ENCODE data around the gene ONECUT2.
"Not testable (repeated sequence)": the region's sequence is repeated elsewhere in the genome, so short reads cannot be mapped to it uniquely, and the experiment has no call there.

Gene ONECUT2

DNA sequence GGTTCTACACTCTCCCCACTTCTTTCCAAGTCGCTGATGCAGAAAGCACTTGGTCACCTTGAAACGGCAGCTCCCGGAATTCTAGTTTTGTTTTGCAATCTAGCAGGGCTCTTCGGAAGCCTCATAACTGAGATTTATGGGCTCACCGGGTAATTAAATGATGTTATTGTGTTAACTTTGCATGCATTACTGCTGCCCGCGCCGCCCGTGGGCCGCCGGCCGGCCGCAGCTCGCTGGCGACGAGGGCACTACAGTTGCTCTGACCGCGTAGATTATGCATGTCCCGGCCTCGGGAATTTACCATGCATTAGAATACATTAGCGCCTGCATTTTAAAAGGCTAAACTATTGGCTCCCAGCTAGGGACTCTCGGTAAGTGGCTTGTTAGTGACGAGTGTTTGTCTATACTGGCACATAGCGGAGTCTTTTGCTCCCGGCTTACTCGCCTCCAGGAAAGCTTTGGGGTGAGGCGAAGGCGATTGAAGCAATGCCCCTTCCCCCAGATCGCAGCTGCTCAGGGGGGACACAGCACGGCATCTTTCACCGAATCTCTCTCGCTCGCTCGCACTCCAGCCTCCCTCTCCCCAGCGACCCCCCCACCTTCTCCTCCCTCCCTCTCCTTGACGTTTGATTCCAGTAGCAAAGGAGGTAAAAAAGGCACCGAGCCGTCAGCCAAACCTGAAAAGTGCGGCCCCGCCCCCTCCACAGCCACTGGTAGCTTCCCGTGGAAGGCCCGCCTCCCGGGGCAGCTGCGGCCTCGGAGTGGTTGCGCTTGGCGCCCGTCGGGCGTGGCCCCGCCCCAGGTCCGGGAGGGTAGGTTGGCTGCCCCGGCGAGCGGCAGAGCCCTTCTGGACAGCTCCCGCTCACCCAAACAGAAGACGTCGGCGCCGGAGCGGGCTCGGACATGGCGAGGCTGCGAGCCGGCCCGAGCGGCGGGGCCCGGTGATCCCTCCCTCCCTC lies at the start of gene ONECUT2:
TSS of gene ONECUT2 (plus strand) at position 839 of the 959 bp plus-strand sequence. CDS start 343 bp downstream, outside the sequence.
- ATAC-seq, result peak; percentile 78
- H3K36me3 Mint-ChIP-seq, result peaks cover 10% of the 10 kb centered on the region
- no peak within 1 kb of the TSS for H3K27ac Mint-ChIP-seq
- H3K27me3 Mint-ChIP-seq, result peaks cover 92% of the 10 kb centered on the region
- H3K4me3 Mint-ChIP-seq, result peak within 1 kb of the TSS; percentile 62
- peaks cover 27% of the 10 kb centered on the region for H3K4me1 Mint-ChIP-seq
- peaks cover 5% of the 10 kb centered on the region for H3K9me3 Mint-ChIP-seq

DNA sequence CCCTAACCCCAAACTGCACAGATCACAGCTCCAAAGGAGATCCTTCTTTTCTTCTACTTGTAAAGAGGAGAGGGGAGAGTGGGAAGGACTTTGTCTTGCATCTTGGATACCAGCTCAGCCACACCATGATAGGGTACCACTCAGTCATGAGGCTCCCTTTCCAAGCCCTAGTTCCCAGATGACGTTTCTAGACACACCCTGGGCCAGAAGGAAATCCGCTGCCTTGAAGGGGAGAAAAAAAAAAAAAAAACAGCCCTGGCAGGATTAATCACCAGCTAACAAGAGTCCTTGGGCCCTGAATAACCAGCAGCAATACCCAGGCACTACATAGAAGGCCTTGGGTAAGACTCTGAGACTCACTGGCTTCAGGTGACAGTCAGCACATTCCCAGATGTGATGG lies 45.9 kb upstream of the ONECUT2 start:
- Mint-ChIP-seq H3K27me3 (peaks cover 28% of the 10 kb centered on the region), H3K27ac (no peak overlapping the region), H3K4me3 (no peak overlapping the region), H3K36me3 (no peaks in the 10 kb centered on the region), H3K9me3 (peaks cover 8% of the 10 kb centered on the region), H3K4me1 (no peaks in the 10 kb centered on the region)
- no peak for ATAC-seq

DNA sequence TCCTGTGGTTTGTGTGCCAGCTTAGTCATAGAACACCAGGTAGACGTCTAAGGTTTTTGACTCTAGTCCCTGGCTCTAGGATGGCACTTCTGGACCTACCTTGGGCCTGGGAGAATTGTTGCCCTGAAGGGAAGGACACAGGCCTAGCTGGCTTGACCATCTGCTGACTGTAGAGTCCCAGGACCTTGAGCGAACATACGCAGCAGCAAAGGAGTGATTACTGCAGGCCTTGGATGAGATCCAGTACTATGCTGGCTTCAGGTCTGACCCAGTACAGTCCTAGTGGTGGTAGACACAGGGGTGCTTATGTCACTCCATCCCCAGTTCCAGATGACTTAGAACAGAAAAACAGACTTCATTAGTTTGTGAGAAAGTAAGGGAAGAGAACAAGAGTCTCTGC lies 45.1 kb upstream of the ONECUT2 start:
- ATAC-seq, result no peak
- Mint-ChIP-seq H3K27me3 (peaks cover 28% of the 10 kb centered on the region), H3K4me1 (no peaks in the 10 kb centered on the region), H3K9me3 (peaks cover 11% of the 10 kb centered on the region), H3K36me3 (no peaks in the 10 kb centered on the region), H3K27ac (no peak overlapping the region), H3K4me3 (no peak overlapping the region)

DNA sequence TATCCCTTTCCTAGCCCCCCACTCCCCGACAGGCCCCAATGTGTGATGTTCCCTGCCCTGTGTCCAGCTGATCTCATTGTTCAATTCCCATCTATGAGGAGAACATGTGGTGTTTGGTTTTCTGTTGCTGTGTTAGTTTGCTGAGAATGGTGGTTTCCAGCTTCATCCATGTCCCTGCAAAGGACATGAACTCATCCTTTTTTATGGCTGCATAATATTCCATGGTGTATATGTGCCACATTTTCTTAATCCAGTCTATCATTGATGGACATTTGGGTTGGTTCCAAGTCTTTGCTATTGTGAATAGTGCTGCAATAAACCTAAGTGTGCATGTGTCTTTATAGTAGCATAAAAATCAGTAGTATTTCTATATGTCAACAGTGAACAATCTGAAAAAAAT lies 40.4 kb upstream of the ONECUT2 start:
- ATAC-seq, H3K4me1 Mint-ChIP-seq, H3K36me3 Mint-ChIP-seq, H3K4me3 Mint-ChIP-seq, H3K27ac Mint-ChIP-seq: not testable (repeated sequence)
- Mint-ChIP-seq H3K27me3 (peaks cover 15% of the 10 kb centered on the region), H3K9me3 (peaks cover 17% of the 10 kb centered on the region)

DNA sequence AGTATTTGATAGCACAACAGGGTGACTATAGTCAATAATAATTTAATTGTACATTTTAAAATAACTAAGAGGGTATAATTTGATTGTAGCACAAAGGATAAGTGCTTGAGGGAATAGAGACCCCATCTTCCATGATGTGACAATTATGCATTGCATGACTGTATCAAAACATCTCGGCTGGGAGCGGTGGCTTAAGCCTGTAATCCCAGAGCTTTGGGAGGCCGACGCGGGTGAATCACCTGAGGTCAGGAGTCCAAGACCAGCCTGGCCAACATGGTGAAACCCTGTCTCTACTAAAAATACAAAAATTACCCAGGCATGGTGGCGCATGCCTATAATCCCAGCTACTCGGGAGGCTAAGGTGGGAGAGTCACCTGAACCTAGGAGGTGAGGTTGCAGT lies 38.3 kb upstream of the ONECUT2 start:
- not testable (repeated sequence) for H3K4me1 Mint-ChIP-seq, H3K27me3 Mint-ChIP-seq, H3K36me3 Mint-ChIP-seq, H3K27ac Mint-ChIP-seq, ATAC-seq, H3K4me3 Mint-ChIP-seq
- H3K9me3 Mint-ChIP-seq, result peaks cover 17% of the 10 kb centered on the region

- no peak for ATAC-seq
- peaks cover 17% of the 10 kb centered on the region for H3K9me3 Mint-ChIP-seq
- H3K36me3 Mint-ChIP-seq, result no peaks in the 10 kb centered on the region
- H3K4me1 Mint-ChIP-seq, result no peaks in the 10 kb centered on the region
- H3K4me3 Mint-ChIP-seq, result no peak overlapping the region
- no peaks in the 10 kb centered on the region for H3K27me3 Mint-ChIP-seq
- no peak overlapping the region for H3K27ac Mint-ChIP-seq
Observed at GRCh38 chr18:57397440-57398132, 37.6 kb upstream of the ONECUT2 start.

GRCh38 chr18:57404345-57404744 lies 30.8 kb upstream of the ONECUT2 start:
- no peaks in the 10 kb centered on the region for H3K4me1 Mint-ChIP-seq
- no peak for ATAC-seq
- H3K4me3 Mint-ChIP-seq, result no peak overlapping the region
- H3K27ac Mint-ChIP-seq, result no peak overlapping the region
- peaks cover 45% of the 10 kb centered on the region for H3K27me3 Mint-ChIP-seq
- H3K9me3 Mint-ChIP-seq, result peaks cover 3% of the 10 kb centered on the region
- no peaks in the 10 kb centered on the region for H3K36me3 Mint-ChIP-seq

GRCh38 chr18:57409650-57410049 lies 25.5 kb upstream of the ONECUT2 start:
- peaks cover 49% of the 10 kb centered on the region for H3K27me3 Mint-ChIP-seq
- ATAC-seq, result no peak
- no peak overlapping the region for H3K4me3 Mint-ChIP-seq
- no peaks in the 10 kb centered on the region for H3K36me3 Mint-ChIP-seq
- H3K9me3 Mint-ChIP-seq, result peaks cover 6% of the 10 kb centered on the region
- no peak overlapping the region for H3K27ac Mint-ChIP-seq
- H3K4me1 Mint-ChIP-seq, result no peaks in the 10 kb centered on the region

DNA sequence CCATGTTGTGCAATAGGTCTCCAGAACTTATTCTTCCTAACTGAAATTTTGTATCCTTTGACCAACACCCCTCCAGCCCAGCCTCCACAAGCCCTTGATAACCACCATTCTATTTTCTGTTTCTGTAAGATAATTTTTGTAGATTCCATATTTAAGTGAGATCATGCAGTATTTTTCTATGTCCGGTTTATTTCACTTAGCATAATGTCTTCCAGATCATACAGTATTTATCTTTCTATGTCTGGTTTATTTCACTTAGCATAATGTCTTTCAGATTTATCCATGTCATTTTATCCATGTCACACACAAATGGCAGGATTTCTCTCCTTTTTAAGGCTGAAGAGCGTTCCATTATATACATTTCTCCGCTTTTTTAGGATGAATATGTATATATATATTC lies 24.4 kb upstream of the ONECUT2 start:
- H3K36me3 Mint-ChIP-seq, result no peaks in the 10 kb centered on the region
- H3K9me3 Mint-ChIP-seq, result peaks cover 6% of the 10 kb centered on the region
- no peak overlapping the region for H3K4me3 Mint-ChIP-seq
- no peak overlapping the region for H3K27ac Mint-ChIP-seq
- H3K4me1 Mint-ChIP-seq, result no peaks in the 10 kb centered on the region
- ATAC-seq, result no peak
- peaks cover 42% of the 10 kb centered on the region for H3K27me3 Mint-ChIP-seq

GRCh38 chr18:57416542-57416941 lies 18.6 kb upstream of the ONECUT2 start:
- Mint-ChIP-seq H3K4me1 (no peaks in the 10 kb centered on the region), H3K9me3 (peaks cover 8% of the 10 kb centered on the region), H3K27ac (no peak overlapping the region), H3K4me3 (no peak overlapping the region), H3K36me3 (no peaks in the 10 kb centered on the region), H3K27me3 (peaks cover 18% of the 10 kb centered on the region)
- no peak for ATAC-seq

GRCh38 chr18:57422313-57422872 lies 12.8 kb upstream of the ONECUT2 start:
- peaks cover 21% of the 10 kb centered on the region for H3K27me3 Mint-ChIP-seq
- H3K4me3 Mint-ChIP-seq, result no peak overlapping the region
- H3K36me3 Mint-ChIP-seq, result no peaks in the 10 kb centered on the region
- no peak for ATAC-seq
- no peaks in the 10 kb centered on the region for H3K4me1 Mint-ChIP-seq
- peaks cover 8% of the 10 kb centered on the region for H3K9me3 Mint-ChIP-seq
- no peak overlapping the region for H3K27ac Mint-ChIP-seq

DNA sequence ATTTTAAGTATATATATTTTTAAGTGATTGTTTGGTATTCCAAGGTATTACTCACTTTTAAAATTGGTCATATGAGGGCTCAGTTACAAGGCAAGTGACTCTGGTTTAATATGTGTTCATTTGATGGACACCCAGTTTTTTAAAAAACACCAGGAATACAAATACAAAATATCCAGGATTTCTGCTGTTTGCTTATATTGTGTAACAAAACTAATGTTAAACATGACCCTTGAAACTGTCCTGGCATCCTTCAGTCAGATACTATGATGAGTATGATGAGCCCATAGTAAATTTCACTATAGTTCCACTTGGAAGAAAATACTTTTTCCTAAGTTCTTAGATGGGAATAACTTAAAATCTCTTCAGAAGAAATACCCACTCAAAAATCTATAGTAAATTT lies 11.4 kb upstream of the ONECUT2 start:
- Mint-ChIP-seq H3K36me3 (no peaks in the 10 kb centered on the region), H3K27ac (no peak overlapping the region), H3K4me1 (no peaks in the 10 kb centered on the region), H3K4me3 (no peak overlapping the region), H3K9me3 (peaks cover 8% of the 10 kb centered on the region), H3K27me3 (peaks cover 21% of the 10 kb centered on the region)
- no peak for ATAC-seq

- Mint-ChIP-seq H3K27ac (no peak overlapping the region), H3K27me3 (peaks cover 23% of the 10 kb centered on the region), H3K4me3 (no peak overlapping the region), H3K4me1 (no peaks in the 10 kb centered on the region), H3K9me3 (peaks cover 8% of the 10 kb centered on the region), H3K36me3 (no peaks in the 10 kb centered on the region)
- no peak for ATAC-seq
Observed at GRCh38 chr18:57425096-57425495, 10.1 kb upstream of the ONECUT2 start.

- no peak overlapping the region for H3K27ac Mint-ChIP-seq
- no peaks in the 10 kb centered on the region for H3K36me3 Mint-ChIP-seq
- no peak overlapping the region for H3K4me3 Mint-ChIP-seq
- H3K9me3 Mint-ChIP-seq, result peaks cover 4% of the 10 kb centered on the region
- peaks cover 26% of the 10 kb centered on the region for H3K27me3 Mint-ChIP-seq
- ATAC-seq, result peak; percentile 39
- H3K4me1 Mint-ChIP-seq, result no peaks in the 10 kb centered on the region
Observed at GRCh38 chr18:57426187-57426586, 9.0 kb upstream of the ONECUT2 start.

DNA sequence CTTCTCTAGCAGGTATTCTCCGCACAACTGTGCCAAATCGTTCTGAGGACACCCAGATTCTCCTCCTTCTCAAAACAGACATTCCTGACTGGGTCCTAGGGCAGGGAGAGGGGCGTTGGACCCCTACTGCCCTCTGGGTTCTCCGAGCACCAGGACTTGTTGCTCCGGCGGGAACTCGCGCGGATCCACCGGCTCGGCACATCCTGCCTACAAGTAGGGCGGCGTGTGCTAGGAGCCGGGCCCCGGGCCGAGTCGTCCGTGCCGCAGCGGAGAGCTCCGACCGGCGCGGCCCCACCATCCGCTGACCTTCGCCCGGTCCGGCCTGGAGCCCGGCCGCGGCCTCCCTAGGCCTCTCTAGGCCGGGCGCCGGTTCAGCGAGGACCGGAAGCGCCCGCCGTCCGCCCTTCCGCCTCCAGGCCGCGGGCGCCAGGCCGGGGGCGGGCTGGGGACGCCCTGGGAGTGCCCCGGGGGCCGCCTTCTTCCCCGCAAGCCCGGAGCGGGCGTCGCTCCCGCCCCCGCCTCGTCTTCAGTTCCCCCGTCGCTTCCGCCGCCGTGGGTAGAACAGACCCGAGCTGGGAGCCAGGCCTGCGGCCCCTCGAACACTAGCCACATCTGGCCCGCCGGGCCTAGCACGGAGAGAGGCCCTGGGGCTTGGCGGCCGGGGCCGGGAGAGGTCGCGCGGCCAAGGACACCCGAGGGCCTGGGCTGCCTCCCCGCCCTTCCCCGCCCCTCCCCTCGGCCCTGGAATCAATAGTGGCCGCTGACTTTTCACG lies 7.6 kb upstream of the ONECUT2 start:
- H3K9me3 Mint-ChIP-seq, result no peaks in the 10 kb centered on the region
- peaks cover 34% of the 10 kb centered on the region for H3K27me3 Mint-ChIP-seq
- H3K36me3 Mint-ChIP-seq, result no peaks in the 10 kb centered on the region
- ATAC-seq, result no peak
- H3K27ac Mint-ChIP-seq, result no peak overlapping the region
- H3K4me3 Mint-ChIP-seq, result no peak overlapping the region
- no peaks in the 10 kb centered on the region for H3K4me1 Mint-ChIP-seq

All from stimulated activated memory B cell treated with anti-CD40 and anti-IgM and Interleukin-4, amounts not matched to agents 10 μg/mL and 1 μg/mL and 100 μg/mL, for 72 hours (primary cell).